Glomerular endothelial cell (primary cell): ENCODE data around the gene CCDC102A. TPM values are rescaled to one million over a fixed set of nuclear protein-coding genes. Genes with fewer than 3 reads are reported as not detected.
"Not testable (repeated sequence)": the region's sequence is repeated elsewhere in the genome, so short reads cannot be mapped to it uniquely, and the experiment has no call there.

Experiments
- DNase-seq: peaks from one replicate; pipeline ENCODE4 v3.0.0-alpha.2; 2011; ENCODE audit warnings: low read depth, low spot score; ENCODE audit errors: extremely low read depth
- total RNA-seq: library from RNA; depleted of rRNA; stranded (reverse); fragments of >200 nt; gene quantifications from 2 replicates; pipeline ENCODE4 v1.2.3, GENCODE V29; 2015

The CCDC102A gene
- 22.6 and 25.1 TPM in 2 replicates for total RNA-seq

DNA sequence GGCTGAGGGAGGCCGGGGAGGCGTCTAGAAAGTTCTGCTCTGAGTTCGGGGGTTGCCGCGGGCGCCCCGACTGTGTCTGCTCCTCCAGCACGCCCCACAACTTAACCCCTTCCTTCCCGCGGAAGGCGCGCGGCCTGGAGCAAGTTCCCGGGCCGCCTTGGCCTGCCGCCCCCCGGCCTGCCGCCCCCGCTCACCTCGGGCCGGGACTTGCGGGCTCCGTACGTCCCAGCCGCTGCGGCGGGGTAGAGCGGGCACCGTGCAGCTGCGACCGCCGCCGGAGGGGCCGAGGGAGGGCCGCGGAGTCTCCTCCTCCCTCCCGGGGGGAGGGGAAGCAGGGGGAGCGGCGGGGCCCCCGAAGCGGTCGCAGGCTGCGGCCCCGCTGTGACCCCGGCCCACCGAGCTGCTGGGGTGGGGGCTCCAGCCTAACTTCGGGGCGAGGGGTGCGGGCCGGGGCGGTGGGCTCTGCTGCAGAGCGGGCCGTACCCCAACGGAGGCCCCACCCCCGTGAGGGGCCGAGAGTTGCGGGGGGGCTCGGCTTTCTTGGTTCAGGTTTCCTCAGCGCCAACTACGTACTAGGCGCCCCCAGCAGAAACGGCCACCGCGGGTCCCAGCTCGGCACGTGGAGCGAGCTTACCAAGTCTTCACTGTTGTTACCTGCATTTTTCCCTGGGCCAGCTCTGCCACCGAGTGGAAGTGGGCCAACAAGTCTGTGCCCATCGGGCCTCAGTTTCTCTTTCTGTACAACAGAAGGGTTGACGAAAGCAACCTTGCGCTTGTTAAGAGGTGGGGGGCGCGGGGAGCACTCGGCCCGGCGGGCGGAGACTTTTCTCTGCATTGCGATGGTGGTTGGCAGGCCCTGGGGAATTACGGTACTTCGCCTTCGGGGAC is at the start of gene CCDC102A:
Gene CCDC102A, minus strand, starts transcription at position 266 of the 888 bp plus-strand sequence. CDS start 7,394 bp downstream, outside the sequence.
- DNase-seq = no peak

DNA sequence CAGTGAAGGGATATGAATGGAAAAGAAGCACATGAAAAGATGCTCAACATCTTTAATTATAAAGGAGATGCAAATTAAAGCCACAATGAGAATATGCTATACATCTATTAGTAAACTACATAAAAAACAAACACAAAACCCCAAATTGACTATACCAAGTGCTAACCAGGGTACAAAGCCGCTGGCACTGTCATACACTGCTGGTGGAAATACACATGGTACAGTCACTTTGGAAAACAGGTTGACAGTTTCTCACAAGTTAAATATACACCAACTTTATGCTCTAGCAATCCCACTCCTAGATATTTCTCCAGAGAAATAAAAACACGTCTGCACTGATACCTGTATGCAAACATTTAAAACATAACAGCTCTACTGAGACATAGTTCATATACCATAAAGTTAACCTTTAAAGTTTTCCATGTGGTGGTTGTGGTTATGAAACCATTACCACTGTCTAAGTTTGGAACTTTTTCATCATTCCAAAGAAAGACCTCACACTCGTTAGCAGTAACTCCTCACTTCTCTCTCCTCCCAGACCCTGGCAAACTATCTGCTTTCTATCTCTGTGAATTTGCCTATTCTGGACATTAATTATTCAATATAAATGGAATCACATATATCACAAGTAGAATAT is 48.8 kb upstream of the CCDC102A start:
- DNase-seq = no peak

DNA sequence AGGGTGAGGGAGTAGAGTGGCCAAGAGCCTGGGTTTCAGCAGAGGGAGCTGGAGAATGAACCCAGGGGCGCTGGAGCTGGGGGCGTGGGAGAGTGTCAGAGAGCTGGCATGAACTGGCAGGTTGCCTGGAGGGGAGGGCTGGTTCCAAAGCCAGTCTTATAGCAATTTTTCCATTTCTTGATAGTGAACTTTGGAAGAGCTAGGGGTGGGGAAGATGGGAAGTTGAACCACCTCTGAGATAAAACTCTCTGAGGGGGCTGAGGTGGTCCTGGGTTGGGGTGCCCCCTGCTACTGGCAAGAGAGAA is 42.9 kb upstream of the CCDC102A start:
- no peak for DNase-seq

DNA sequence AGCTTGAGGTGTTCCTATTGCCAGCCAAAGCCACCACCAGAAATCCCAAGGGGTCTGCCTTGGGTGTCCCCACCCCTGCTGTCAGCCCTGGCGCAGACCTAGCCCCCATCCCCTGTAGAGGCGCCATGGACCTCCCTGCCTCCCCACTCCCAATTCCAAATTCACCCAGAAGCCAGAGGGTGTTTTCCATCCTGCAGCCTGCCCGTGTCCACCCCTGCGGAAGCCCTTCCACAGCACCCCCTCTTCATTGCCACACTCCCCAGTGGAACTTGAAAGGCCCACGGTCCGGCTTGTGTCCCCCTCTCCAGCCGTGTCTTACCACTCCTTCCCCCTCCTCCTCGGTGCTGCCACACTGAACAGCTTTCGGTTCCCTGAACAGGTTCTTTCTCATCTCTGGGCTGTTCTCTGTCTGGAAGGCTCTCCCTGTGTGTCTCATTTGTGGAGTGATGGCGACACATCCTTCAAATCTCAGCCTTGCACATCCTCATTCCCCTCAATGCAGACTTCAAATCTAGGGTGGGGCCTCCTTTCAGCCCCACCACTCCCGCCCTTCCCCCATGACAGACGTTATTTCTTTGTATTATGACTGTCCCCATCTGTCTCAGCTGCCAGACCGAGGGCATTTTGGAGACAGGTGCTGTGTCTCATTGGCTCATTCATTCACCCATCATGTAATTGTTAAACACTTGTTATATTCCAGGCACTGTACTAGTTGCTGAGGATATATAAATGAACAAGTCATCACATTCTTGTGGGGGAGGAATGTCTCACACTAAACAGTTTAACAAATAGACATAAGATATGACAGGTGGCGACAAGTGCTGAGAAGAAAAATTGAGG is 42.4 kb upstream of the CCDC102A start:
- DNase-seq = no peak

DNA sequence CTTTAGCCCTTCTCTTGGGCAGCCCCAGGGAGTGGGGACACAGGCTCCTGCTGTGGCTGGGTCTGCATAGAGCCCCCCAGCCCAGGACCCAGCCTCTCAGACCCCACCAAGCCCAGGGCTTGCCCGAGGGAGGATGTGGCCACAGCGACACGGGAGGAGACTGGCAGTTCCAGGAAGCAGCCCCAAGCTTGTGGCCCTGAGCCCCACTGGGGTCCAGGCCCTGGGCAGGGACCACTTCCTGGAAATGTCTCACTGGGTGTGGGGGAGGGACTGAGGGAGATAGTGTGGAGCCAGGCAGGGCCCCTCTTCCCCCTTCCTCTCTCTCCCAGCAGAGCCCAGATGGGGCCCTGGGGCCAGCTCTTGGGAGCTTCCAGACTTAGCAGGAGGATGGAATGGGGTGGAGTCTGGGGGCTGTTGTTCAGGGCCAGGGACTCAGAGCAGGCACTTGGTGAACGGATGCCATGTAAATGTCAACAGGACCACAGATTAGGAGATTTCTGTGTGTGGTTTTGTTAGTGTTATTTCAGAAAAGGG is 41.4 kb upstream of the CCDC102A start:
- no peak for DNase-seq

- DNase-seq = no peak
Measured at GRCh38 chr16:57577214-57577613, 40.8 kb upstream of the CCDC102A start.

- peak; percentile 27 for DNase-seq
Measured at GRCh38 chr16:57576429-57576870, 40.1 kb upstream of the CCDC102A start.

GRCh38 chr16:57575468-57576277 is 39.3 kb upstream of the CCDC102A start:
- no peak for DNase-seq

DNA sequence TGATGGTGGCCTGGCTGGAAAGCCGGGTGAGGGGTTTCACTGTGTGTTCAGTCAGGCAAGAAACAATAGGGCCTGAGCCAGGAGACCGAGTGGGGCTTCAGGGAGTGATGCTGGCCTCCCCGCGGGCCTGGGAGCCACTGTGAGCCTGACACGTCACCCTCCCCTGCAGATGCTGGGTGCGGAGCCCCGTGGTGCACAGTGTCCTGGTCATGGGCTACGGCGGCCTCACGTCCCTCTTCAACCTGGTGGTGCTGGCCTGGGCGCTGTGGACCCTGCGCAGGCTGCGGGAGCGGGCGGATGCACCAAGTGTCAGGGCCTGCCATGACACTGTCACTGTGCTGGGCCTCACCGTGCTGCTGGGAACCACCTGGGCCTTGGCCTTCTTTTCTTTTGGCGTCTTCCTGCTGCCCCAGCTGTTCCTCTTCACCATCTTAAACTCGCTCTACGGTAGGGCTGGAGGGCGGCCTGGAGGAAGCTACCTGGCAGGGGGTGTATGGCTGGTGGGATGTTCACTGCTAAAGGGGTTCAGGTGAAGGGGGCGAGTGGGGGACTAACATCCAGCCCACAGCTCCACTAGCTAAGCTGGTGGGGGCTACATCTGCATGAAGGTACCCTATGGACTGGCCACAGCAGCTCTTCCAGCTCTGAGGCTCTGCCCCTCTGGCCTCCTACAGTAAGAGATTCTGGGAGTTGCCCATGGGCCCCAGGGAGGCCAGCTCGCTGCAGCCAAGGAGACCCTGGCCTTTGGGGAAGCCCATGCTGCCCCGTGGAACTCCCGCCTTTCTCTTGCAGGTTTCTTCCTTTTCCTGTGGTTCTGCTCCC is 38.5 kb upstream of the CCDC102A start:
- DNase-seq = no peak

DNA sequence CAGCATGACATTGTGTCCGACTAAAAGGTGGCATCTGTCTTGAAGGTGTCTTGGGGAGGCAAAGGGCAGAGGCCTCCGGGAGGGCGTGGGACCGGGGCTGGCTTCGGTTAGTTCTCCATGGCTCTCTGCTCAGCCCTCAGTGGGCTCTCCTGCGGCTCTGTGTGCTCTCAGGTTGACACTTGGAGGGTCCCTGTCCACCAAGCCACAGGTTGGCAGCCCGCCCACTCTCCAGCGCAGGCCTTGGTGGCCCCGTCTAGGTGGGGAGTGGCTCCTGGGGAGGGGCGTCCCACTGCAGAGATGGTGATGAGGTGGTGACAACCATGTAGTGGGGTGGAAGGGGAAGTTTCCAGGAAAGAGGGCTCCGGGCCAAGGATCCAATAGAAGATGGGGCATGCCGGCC is 37.7 kb upstream of the CCDC102A start:
- no peak for DNase-seq

DNA sequence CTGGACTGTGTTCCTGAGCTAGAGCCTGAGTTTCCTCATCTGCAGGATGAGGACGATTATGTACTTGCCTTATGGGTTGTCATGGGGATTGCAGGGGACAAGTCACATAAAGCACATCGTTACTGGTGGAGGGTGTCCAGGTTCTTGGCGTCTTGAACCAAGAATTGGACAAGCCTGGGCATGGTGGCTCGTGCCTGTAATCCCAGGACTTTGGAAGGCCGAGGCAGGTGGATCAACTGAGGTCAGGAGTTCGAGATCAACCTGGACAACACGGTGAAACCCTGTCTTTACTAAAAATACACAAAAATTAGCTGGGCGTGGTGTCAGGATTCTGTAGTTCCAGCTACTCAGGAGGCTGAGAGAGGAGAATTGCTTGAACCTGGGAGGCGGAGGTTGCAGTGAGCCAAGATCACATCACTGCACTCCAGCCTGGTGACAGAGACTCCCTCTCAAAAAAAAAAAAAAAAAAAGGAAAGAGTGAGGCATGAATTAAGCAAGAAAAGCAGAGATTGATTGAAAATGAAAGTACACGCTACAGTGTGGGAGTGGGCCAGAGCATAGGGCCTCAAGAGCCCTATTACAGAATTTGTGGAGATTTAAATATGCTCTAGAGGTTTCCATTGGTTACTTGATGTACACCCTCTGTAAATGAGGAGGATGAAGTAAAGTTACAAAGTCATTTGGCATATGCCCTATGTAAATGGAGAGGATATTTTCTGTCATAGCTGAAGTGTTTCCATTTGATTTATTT is 36.8 kb upstream of the CCDC102A start:
- no peak for DNase-seq

- DNase-seq = no peak
Measured at GRCh38 chr16:57571098-57571497, 34.7 kb upstream of the CCDC102A start.

DNA sequence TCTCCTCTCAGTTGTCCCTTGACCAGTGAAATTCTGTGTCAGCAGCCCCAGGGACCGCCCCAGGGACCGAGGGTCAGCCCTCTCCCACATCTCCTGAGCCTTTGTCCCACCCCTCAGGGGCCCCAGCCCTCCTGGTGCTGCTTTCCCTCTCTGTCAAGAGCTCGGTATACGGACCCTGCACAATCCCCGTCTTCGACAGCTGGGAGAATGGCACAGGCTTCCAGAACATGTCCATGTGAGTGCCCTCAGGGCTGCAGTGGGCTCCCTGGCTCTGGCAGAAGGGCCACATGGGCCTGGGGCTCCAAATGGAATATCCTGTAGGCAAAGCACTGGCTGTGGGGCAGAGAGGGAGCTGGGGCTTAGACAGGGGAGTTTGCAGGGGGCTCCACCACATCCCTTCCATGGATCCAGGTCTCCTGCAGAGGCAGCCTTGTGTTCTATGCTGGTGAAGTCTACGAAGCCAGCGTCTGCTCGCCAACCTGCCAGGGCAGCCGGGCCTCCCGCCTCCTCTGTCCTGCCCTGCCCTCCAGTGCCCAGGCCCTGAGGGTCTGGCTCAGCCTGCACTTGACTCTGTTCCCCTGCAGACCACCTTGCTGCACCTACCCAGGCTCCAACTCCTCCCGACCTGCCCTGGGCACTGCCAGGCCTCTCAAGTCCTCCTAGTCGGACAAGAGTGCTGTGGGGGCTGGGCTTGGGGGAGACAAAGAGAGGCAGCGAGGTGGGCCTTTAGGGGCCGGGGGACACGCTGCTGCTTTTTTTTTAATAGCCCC is 34.1 kb upstream of the CCDC102A start:
- DNase-seq = no peak

DNA sequence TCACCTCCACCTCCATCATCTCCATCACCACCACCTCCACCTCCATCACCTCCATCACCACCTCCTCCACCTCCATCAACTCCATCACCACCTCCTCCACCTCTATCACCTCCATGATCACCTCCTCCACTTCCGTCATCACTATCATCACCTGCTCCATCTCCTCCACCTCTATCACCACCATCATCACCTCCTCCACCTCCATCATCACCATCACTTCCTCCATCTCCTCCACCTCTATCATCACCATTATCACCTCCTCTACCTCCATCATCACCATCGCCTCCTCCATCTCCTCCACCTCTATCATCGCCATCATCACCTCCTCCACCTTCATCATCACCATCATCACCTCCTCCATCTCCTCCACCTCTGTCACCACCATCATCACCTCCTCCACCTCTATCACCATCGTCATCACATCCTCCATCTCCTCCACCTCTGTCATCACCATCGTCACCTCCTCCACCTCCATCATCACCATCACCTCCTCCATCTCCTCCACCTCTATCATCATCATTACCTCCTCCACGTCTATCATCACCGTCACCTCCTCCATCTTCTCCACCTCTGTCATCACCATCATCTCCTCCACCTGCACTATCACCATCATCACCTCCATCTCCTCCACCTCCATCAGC is 33.1 kb upstream of the CCDC102A start:
- DNase-seq = no peak

DNA sequence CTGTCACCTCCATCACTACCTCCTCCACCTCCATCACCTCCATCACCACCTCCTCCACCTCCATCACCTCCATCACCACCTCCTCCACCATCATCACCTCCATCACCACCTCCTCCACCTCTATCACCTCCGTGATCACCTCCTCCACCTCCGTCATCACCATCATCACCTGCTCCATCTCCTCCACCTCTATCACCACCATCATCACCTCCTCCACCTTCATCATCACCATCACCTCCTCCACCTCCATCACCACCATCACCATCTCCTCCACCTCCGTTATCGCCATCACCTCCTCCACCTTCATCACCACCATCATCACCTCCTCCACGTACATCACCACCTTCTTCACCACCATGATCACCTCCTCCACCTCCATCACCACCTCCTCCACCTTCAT is 32.4 kb upstream of the CCDC102A start:
- not testable (repeated sequence) for DNase-seq

DNA sequence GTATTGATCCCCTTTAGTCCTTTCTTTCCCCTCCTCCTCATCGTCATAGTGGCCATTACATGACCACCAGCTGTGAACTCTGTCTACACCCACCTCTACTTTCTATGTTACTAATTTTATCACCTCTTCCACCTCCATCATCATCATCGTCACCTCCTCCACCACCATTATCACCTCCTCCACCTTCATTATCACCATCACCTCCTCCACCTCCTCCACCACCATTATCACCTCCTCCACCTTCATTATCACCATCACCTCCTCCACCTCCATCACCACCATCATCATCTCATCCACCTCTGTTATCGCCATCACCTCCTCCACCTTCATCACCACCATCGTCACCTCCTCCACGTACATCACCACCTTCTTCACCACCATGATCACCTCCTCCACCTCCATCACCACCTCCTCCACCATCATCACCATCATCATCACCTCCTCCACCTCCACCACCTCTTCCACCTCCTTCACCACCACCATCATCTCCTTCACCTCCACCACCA is 31.9 kb upstream of the CCDC102A start:
- DNase-seq = no peak

GRCh38 chr16:57567691-57568090 is 31.3 kb upstream of the CCDC102A start:
- no peak for DNase-seq
